Measurements from ENCODE around the gene MXI1. TPM values are rescaled to one million over a fixed set of nuclear protein-coding genes. Genes with fewer than 3 reads are reported as not detected.
A peak's percentile ranks its signal among the peaks of the same experiment; 100 is the strongest.

MXI1 gene
- total RNA-seq, 4 donors from 2014 or later = 37.1 to 58.0 (median 47.8) TPM

- Histone ChIP-seq H3K9me3 (no peaks in the 10 kb centered on the region), H3K36me3 (no peaks in the 10 kb centered on the region), H3K27me3 (no peaks in the 10 kb centered on the region), H3K27ac (peak overlapping the region in 3 of 4 donors; percentile 71 to 94 (median 91)), H3K4me3 (peak overlapping the region in 1 of 4 donors; percentile 14), H3K4me1 (peaks cover 0 to 7% (median 0%) of the 10 kb centered on the region in 4 donors)
- peak; percentile 41 to 59 for TF ChIP-seq POLR2A (IDR thresholded peaks at IDR 0.05)
- no peak for TF ChIP-seq CTCF (IDR thresholded peaks at IDR 0.05)
- peak in 2 of 3 donors; percentile 78 to 88 for DNase-seq
Observed at GRCh38 chr10:110203500-110204455, 3.6 kb upstream of the MXI1 start.

GRCh38 chr10:110205051-110205675, 2.2 kb upstream of the MXI1 start:
- no peak for DNase-seq
- Histone ChIP-seq H3K4me1 (peaks cover 0 to 7% (median under 1%) of the 10 kb centered on the region in 4 donors), H3K4me3 (no peak overlapping the region), H3K36me3 (no peaks in the 10 kb centered on the region), H3K27me3 (no peaks in the 10 kb centered on the region), H3K27ac (peak overlapping the region in 2 of 4 donors; percentile 91 to 94), H3K9me3 (no peaks in the 10 kb centered on the region)
- TF ChIP-seq CTCF (IDR thresholded peaks at IDR 0.05) (no peak), POLR2A (IDR thresholded peaks at IDR 0.05) (no peak)

- H3K4me1 ChIP-seq = peaks cover 4 to 20% (median 5%) of the 10 kb centered on the region in 4 donors
- peak overlapping the region; percentile 81 to 93 (median 86) for H3K27ac ChIP-seq
- TF ChIP-seq CTCF (IDR thresholded peaks at IDR 0.05) (no peak), POLR2A (IDR thresholded peaks at IDR 0.05) (peak in 1 of 2 donors; percentile 17)
- H3K36me3 ChIP-seq = no peaks in the 10 kb centered on the region
- no peaks in the 10 kb centered on the region for H3K27me3 ChIP-seq
- DNase-seq = peak; percentile 53 to 76 (median 70)
- peak overlapping the region; percentile 61 to 86 (median 72) for H3K4me3 ChIP-seq
- H3K9me3 ChIP-seq = no peaks in the 10 kb centered on the region
Observed at GRCh38 chr10:110207805-110208613, 604 bp downstream of the MXI1 start.

- TF ChIP-seq POLR2A (IDR thresholded peaks at IDR 0.05) (peak in 1 of 2 donors; percentile 37), CTCF (IDR thresholded peaks at IDR 0.05) (peak in 2 of 6 experiments; percentile 7 to 8)
- Histone ChIP-seq H3K36me3 (no peaks in the 10 kb centered on the region), H3K9me3 (no peaks in the 10 kb centered on the region), H3K4me1 (peaks cover 4 to 29% (median 5%) of the 10 kb centered on the region in 4 donors), H3K27ac (peak overlapping the region; percentile 81 to 93 (median 86)), H3K27me3 (no peaks in the 10 kb centered on the region), H3K4me3 (peak overlapping the region; percentile 61 to 86 (median 72))
- peak; percentile 32 to 69 (median 64) for DNase-seq
Observed at GRCh38 chr10:110208614-110209453, 1.4 kb downstream of the MXI1 start.
